Middle frontal gyrus (tissue), 1 donor: ENCODE results near the gene RBMY1J.
"Not testable (repeated sequence)": the region's sequence is repeated elsewhere in the genome, so short reads cannot be mapped to it uniquely, and the experiment has no call there.

Experiments
- DNase-seq: peaks from one replicate; pipeline ENCODE4 v3.0.0-alpha.2; 2015; ENCODE audit warnings: low spot score; ENCODE audit errors: extremely low spot score

The RBMY1J gene

DNA sequence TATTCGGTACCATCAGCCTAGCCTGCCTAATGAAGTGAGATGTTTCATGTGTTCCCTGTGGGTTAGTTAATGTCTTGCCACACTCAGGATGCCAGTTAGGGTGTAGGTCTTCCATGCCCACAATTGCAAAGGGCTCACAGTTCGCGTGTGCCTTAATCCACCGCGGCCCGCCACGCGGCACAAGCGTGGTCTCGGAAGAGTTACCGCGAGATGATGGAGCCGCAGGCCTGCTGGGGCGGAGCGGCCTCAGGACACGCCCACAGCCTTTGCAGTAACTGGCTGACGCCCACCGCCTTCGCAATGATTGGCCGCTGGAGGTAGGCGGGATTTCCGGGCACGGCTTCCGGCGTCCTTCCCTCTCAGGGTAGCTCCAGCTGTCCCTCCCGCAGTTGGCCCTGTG, at the start of gene RBMY1J:
TSS of gene RBMY1J (plus strand) at position 301 of the 400 bp plus-strand sequence. CDS start 2,038 bp downstream, outside the sequence.
- DNase-seq, result not testable (repeated sequence)

DNA sequence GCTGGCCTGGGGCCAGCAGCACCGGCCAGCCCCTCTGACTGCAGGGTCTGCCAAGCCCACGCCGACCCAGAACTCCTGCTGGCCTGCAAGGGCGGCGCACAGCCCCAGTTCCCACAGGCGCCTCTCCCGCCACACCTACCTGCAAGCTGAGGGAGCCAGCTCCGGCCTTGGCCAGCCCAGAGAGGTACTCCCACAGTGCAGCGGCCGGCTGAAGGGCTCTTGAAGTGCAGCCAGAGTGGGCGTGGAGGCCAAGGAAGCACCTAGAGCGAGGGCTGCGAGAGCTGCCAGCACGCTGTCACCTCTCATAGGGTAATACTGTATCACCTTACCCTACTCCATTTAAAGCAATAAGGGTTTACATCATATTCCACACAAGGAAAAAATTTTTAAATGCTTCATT, 35.8 kb upstream of the RBMY1J start:
- DNase-seq, result no peak

DNA sequence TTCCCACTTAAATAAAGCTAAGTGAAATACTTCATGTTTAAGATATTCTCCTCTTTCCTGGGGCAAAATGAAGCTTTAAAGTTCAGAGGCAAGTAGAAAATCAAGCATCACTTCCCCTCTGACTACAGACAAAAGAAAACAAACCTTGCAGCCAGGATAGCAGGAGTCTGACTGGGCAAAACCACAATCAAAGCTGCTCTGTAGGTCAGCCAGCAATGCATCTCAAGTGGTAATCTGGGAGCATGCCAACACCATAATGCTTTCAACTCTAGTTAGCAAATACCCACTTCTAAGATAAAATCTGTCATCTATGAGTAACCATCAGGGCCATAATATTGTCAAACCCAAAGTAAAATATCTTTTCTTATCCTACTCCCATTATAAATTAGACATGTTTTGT, 32.6 kb upstream of the RBMY1J start:
- DNase-seq, result no peak

DNA sequence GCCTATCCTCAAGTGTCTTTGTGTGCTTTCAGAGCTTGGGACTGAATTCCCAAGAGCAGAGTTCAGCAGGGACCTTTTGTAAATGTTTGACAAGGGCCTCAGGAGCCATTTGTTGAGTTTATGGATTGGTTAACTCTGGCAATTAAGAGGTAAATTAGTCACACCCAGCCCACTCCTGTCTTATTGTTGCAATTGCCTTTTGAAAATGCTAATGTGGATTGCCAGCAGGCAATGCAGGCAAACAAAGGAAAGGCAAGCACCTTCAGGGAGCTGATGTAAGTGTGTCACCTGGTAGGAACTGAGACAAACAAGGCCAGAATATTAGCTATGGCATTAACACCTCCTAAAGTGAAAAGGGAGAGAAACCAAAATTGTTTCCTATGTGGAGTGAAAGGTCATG, 29.7 kb upstream of the RBMY1J start:
- no peak for DNase-seq

DNA sequence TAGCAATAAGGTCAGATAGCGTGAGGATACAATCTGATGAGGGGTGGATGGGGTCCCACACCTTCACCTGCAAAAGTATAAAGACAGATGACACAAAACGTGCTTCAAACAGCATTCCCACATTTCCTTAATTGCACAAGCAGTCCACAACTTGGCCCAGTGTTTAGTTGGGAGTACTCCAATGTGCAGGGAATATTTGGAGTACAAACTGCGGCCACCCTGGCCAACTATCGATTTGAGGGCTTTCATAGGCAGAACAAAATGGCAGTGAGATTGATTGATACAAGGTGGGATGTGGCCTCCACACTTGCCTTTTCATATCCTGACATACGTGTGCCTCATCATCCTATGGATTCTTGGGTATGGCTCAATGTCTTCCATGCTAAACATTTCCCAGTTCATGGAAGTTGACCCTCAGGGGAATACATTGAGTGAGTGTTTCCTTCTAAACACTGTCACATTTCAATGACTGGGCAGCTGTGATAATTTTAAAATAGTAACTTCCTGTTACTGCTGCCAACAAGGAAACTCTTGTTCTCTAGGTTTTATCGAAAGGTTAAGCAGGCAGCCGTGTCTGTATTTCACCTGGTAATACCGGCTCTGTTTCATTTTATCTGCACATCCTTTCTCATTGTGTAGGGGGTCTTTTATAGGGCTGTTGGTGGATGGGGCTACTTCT, 41.6 kb downstream of the RBMY1J start:
- DNase-seq, result not testable (repeated sequence)

DNA sequence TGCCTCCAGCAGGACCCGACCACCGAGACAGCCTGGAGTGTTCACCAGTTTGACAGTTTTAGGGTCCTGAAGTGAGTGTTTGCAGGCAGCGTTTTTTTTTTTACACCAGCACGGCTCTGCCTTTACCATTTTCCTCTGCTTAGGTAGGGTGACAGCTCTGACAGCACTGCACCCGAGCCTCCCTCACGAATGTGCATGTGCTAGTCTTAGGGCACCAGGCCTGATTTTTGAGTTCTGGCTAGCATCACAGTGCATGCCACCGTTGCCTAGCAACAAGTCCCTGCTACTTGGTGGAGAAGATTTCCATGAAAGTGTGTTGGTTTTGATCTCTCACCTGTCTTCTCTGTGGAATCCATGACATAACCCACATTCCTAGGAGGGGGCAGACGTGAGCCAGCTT, 52.3 kb downstream of the RBMY1J start:
- DNase-seq, result not testable (repeated sequence)

DNA sequence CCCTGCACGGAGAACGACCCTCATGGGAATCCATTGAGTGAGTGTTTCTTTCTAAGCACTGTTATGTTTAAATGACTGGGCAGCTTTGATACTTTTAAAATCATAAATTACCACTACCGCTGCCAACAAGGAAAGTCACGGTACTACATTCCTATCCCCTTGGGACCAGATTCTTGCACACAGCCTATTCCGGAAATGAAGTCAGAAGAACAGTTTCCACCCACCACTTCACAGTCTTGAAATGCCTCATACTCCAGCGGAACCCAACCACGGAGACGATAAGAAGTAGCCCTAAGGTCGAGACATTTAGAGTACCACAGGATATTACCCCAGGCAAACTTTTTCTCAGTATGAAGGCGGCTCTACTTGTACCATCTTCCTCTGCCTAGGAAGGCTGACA, 58.8 kb downstream of the RBMY1J start:
- not testable (repeated sequence) for DNase-seq
